Hematopoietic multipotent progenitor cell treated with erythropoietin and hydrocortisone succinate and interleukin-3 and kit ligand, for 6 days (in vitro differentiated cells): ENCODE measurements around the gene SLC25A34.
"Not testable (repeated sequence)": the region's sequence is repeated elsewhere in the genome, so short reads cannot be mapped to it uniquely, and the experiment has no call there.

Experiments
- DNase-seq: peaks from one replicate; pipeline ENCODE4 v3.0.0-alpha.2; 2015

Gene SLC25A34

GRCh38 chr1:15736038-15736891, at the start of gene SLC25A34:
TSS of gene SLC25A34 (plus strand) at chr1:15736258. CDS start at chr1:15736486, 228 bp downstream.
- no peak for DNase-seq

GRCh38 chr1:15687446-15687845, 48.6 kb upstream of the SLC25A34 start:
- DNase-seq: no peak

- DNase-seq: no peak
Measured at GRCh38 chr1:15690317-15690716, 45.7 kb upstream of the SLC25A34 start.

GRCh38 chr1:15691434-15692032, 44.5 kb upstream of the SLC25A34 start:
- DNase-seq: no peak

- DNase-seq: peak; percentile 73
Measured at GRCh38 chr1:15692121-15692682, 43.9 kb upstream of the SLC25A34 start.

GRCh38 chr1:15693371-15693770, 42.7 kb upstream of the SLC25A34 start:
- DNase-seq: no peak

GRCh38 chr1:15696956-15697521, 39.0 kb upstream of the SLC25A34 start:
- peak; percentile 70 for DNase-seq

GRCh38 chr1:15698201-15698600, 37.9 kb upstream of the SLC25A34 start:
- no peak for DNase-seq

- not testable (repeated sequence) for DNase-seq
Measured at GRCh38 chr1:15699321-15699720, 36.7 kb upstream of the SLC25A34 start.

GRCh38 chr1:15700508-15700907, 35.5 kb upstream of the SLC25A34 start:
- DNase-seq: no peak

GRCh38 chr1:15701784-15702183, 34.3 kb upstream of the SLC25A34 start:
- DNase-seq: no peak

GRCh38 chr1:15702722-15703550, 33.1 kb upstream of the SLC25A34 start:
- no peak for DNase-seq

GRCh38 chr1:15703562-15703961, 32.5 kb upstream of the SLC25A34 start:
- no peak for DNase-seq

- no peak for DNase-seq
Measured at GRCh38 chr1:15704526-15705183, 31.4 kb upstream of the SLC25A34 start.

GRCh38 chr1:15705184-15705566, 30.9 kb upstream of the SLC25A34 start:
- no peak for DNase-seq

- DNase-seq: no peak
Measured at GRCh38 chr1:15706751-15707150, 29.3 kb upstream of the SLC25A34 start.

GRCh38 chr1:15707239-15707925, 28.7 kb upstream of the SLC25A34 start:
- DNase-seq: no peak

- no peak for DNase-seq
Measured at GRCh38 chr1:15708486-15709137, 27.4 kb upstream of the SLC25A34 start.

- DNase-seq: no peak
Measured at GRCh38 chr1:15709226-15709625, 26.8 kb upstream of the SLC25A34 start.

GRCh38 chr1:15712168-15712567, 23.9 kb upstream of the SLC25A34 start:
- no peak for DNase-seq
